ENCODE results near the gene TGFBR3L. TPM values are rescaled to one million over a fixed set of nuclear protein-coding genes. Genes with fewer than 3 reads are reported as not detected.

Gene TGFBR3L
- total and polyA plus RNA-seq, 2 of the 13 experiments (the other 11 are each of a cell fraction or from before 2014, with no cell fraction given), result 0.20 to 1.0 TPM

GRCh38 chr19:7943444-7944176 is 29.0 kb downstream of the TGFBR3L start, which contains the start of gene TIMM44 (continued):
- TF ChIP-seq E2F5 (CRISPR knock-in tag; conservative IDR thresholded peaks at IDR 0.05) (peak; percentile 58; the same call in 1 of the 2 replicates), ZNF282 (IDR thresholded peaks at IDR 0.05; ENCODE audit: partially characterized antibody) (no peak), ZNF441 (CRISPR knock-in tag; IDR thresholded peaks at IDR 0.05; ENCODE audit: borderline replicate concordance) (peak; percentile 74; the same call in 1 of the 2 replicates), ZNF761 (CRISPR knock-in tag; conservative IDR thresholded peaks at IDR 0.05) (0 out of 2 replicates have a peak, but pooled peaks have one; percentile 44), POLR2AphosphoS5 (IDR thresholded peaks at IDR 0.05; ENCODE audit: low read depth, low read length) (peak; percentile 91), ZNF674 (CRISPR knock-in tag; IDR thresholded peaks at IDR 0.05; ENCODE audit: low read depth) (0 out of 2 replicates have a peak, but pooled peaks have one; percentile 47), EEA1 (CRISPR knock-in tag; IDR thresholded peaks at IDR 0.05; ENCODE audit: borderline replicate concordance) (no peak), ZNF609 (CRISPR knock-in tag; IDR thresholded peaks at IDR 0.05; ENCODE audit: borderline replicate concordance) (no peak), CBX5 (CRISPR knock-in tag; IDR thresholded peaks at IDR 0.05; ENCODE audit: borderline replicate concordance) (no peak), ZBTB14 (CRISPR knock-in tag; IDR thresholded peaks at IDR 0.05) (no peak), PBX3 (CRISPR knock-in tag; IDR thresholded peaks at IDR 0.05; ENCODE audit: borderline replicate concordance) (no peak), MBD4 (IDR thresholded peaks at IDR 0.05; ENCODE audit: borderline replicate concordance, low read length) (no peak), CENPBD1 (CRISPR knock-in tag; IDR thresholded peaks at IDR 0.05; ENCODE audit: borderline replicate concordance, low read depth) (no peak), ZBTB33 (CRISPR knock-in tag; IDR thresholded peaks at IDR 0.05) (no peak; the same call in 1 of the 2 replicates)

Data from HepG2 (cell line).